ENCODE data around the gene IQCB1. TPM values are rescaled to one million over a fixed set of nuclear protein-coding genes. Genes with fewer than 3 reads are reported as not detected.

The IQCB1 gene
- polyA plus RNA-seq, 1 of the 3 experiments (the other 2 are of a cell fraction): 10.4 TPM

GRCh38 chr3:121822973-121823372 lies 11.9 kb downstream of the IQCB1 start:
- 86% methylated on average over 1 of the region's 1 CpG for WGBS (ENCODE audit: low lambda C conversion rate)
- Histone ChIP-seq H3K27me3 (ENCODE audit: insufficient read depth) (no peaks in the 10 kb centered on the region), H3K27ac (ENCODE audit: low read depth in 2 of 2, low read length in 1 of 2) (no peak overlapping the region), H3K36me3 (replicated peaks in 1 of 2; ENCODE audit: control insufficient read depth in 1 of 2, insufficient read depth in 2 of 2, low read length in 1 of 2) (peaks cover 75 to 88% of the 10 kb centered on the region in 2 experiments), H4K20me1 (ENCODE audit: insufficient read depth) (no peaks in the 10 kb centered on the region), H2AFZ (ENCODE audit: low read depth) (no peak overlapping the region), H3K4me2 (no peak overlapping the region), H3F3A (replicated peaks; ENCODE audit: insufficient read depth) (no peaks in the 10 kb centered on the region), H3K9ac (no peak overlapping the region), H3K9me3 (peaks cover 21% of the 10 kb centered on the region), H3K4me1 (ENCODE audit: control insufficient read depth in 1 of 2, insufficient read depth in 2 of 2, low read depth in 1 of 2, low read length in 1 of 2) (no peaks in the 10 kb centered on the region), H3K4me3 (ENCODE audit: low read depth in 2 of 2, low read length in 1 of 2) (no peak overlapping the region), H3K9me2 (no peaks in the 10 kb centered on the region), H3K79me2 (ENCODE audit: insufficient read depth) (peaks cover 8% of the 10 kb centered on the region; the same call in 1 of the 2 replicates)
- ChIA-PET POLR2A (no interaction called here), CTCF (no interaction called here)
- TF ChIP-seq FOSL2 (IDR thresholded peaks at IDR 0.05; ENCODE audit: borderline replicate concordance, low read depth): no peak
- no peak for TF ChIP-seq GABPA (IDR thresholded peaks at IDR 0.05; ENCODE audit: low read depth)
- no peak for TF ChIP-seq SIN3A (IDR thresholded peaks at IDR 0.05; ENCODE audit: borderline replicate concordance, low read depth, low read length)
- no peak for TF ChIP-seq NRF1 (IDR thresholded peaks at IDR 0.05; ENCODE audit: low read depth, low read length)
- TF ChIP-seq RAD21 (IDR thresholded peaks at IDR 0.05; ENCODE audit: low read length): no peak
- TF ChIP-seq CHD2 (IDR thresholded peaks at IDR 0.05; ENCODE audit: low read length, partially characterized antibody): no peak
- no peak for TF ChIP-seq RXRA (IDR thresholded peaks at IDR 0.05; ENCODE audit: borderline replicate concordance, low read depth)
- TF ChIP-seq MXI1 (IDR thresholded peaks at IDR 0.05; ENCODE audit: low read depth, low read length): no peak
- no peak for TF ChIP-seq POLR2AphosphoS5 (IDR thresholded peaks at IDR 0.05; ENCODE audit: low read depth, low read length)
- TF ChIP-seq RCOR1 (IDR thresholded peaks at IDR 0.05; ENCODE audit: low read length): no peak
- TF ChIP-seq EZH2phosphoT487 (IDR thresholded peaks at IDR 0.05; ENCODE audit: borderline replicate concordance, low read depth): no peak
- no peak for TF ChIP-seq TAF1 (IDR thresholded peaks at IDR 0.05; ENCODE audit: borderline replicate concordance, low read depth, low read length)
- TF ChIP-seq MEF2A (IDR thresholded peaks at IDR 0.05; ENCODE audit: borderline replicate concordance, low read depth): no peak
- no peak for TF ChIP-seq FOXJ3 (CRISPR knock-in tag; IDR thresholded peaks at IDR 0.05)
- TF ChIP-seq NFIC (IDR thresholded peaks at IDR 0.05; ENCODE audit: borderline replicate concordance): no peak
- no peak for TF ChIP-seq USF2 (IDR thresholded peaks at IDR 0.05; ENCODE audit: borderline replicate concordance, low read depth, low read length)
- no peak for TF ChIP-seq TCF12 (IDR thresholded peaks at IDR 0.05)
- DNase-seq: no peak

- Histone ChIP-seq H3K9ac (no peak overlapping the region), H3K79me2 (ENCODE audit: insufficient read depth) (peaks cover 13% of the 10 kb centered on the region; the same call in 1 of the 2 replicates), H3K9me3 (peaks cover 21% of the 10 kb centered on the region), H3K27me3 (ENCODE audit: insufficient read depth) (no peaks in the 10 kb centered on the region), H3K4me2 (no peak overlapping the region), H3F3A (replicated peaks; ENCODE audit: insufficient read depth) (no peaks in the 10 kb centered on the region), H4K20me1 (ENCODE audit: insufficient read depth) (no peaks in the 10 kb centered on the region), H3K4me3 (ENCODE audit: low read depth in 2 of 2, low read length in 1 of 2) (no peak overlapping the region), H3K9me2 (no peaks in the 10 kb centered on the region), H3K36me3 (replicated peaks in 1 of 2; ENCODE audit: control insufficient read depth in 1 of 2, insufficient read depth in 2 of 2, low read length in 1 of 2) (peaks cover 75 to 84% of the 10 kb centered on the region in 2 experiments), H3K27ac (ENCODE audit: low read depth in 2 of 2, low read length in 1 of 2) (no peak overlapping the region), H3K4me1 (ENCODE audit: control insufficient read depth in 1 of 2, insufficient read depth in 2 of 2, low read depth in 1 of 2, low read length in 1 of 2) (no peaks in the 10 kb centered on the region), H2AFZ (ENCODE audit: low read depth) (no peak overlapping the region)
- WGBS (ENCODE audit: low lambda C conversion rate): 87% methylated on average over 2 of the region's 2 CpGs
- POLR2A ChIA-PET: interaction anchor here (0.9 kb wide), 1 partner anchor 8 kb away, joined by 3 read pairs; no protein-coding TSS in a partner anchor
- CTCF ChIA-PET: interaction anchor here (2.3 kb wide), 1 partner anchor 14 kb away, joined by 5 read pairs; no protein-coding TSS in a partner anchor
- DNase-seq: no peak
- no peak for TF ChIP-seq RXRA (IDR thresholded peaks at IDR 0.05; ENCODE audit: borderline replicate concordance, low read depth)
- TF ChIP-seq EP300 (IDR thresholded peaks at IDR 0.05; ENCODE audit: borderline replicate concordance in 1 of 2, low read depth in 1 of 2, low read length in 1 of 2): no peak
- TF ChIP-seq FOXJ3 (CRISPR knock-in tag; IDR thresholded peaks at IDR 0.05): no peak
- TF ChIP-seq CHD2 (IDR thresholded peaks at IDR 0.05; ENCODE audit: low read length, partially characterized antibody): no peak
- no peak for TF ChIP-seq NRF1 (IDR thresholded peaks at IDR 0.05; ENCODE audit: low read depth, low read length)
- TF ChIP-seq RCOR1 (IDR thresholded peaks at IDR 0.05; ENCODE audit: low read length): no peak
- TF ChIP-seq YY1 (IDR thresholded peaks at IDR 0.05; ENCODE audit: low read depth): no peak
- no peak for TF ChIP-seq MEF2A (IDR thresholded peaks at IDR 0.05; ENCODE audit: borderline replicate concordance, low read depth)
- TF ChIP-seq PBX3 (IDR thresholded peaks at IDR 0.05): no peak
- TF ChIP-seq IRF3 (IDR thresholded peaks at IDR 0.05; ENCODE audit: low read depth, low read length): no peak
- TF ChIP-seq MAX (IDR thresholded peaks at IDR 0.05; ENCODE audit: low read depth): no peak
- TF ChIP-seq NFIC (IDR thresholded peaks at IDR 0.05; ENCODE audit: borderline replicate concordance): no peak
- no peak for TF ChIP-seq TEAD4 (IDR thresholded peaks at IDR 0.05; ENCODE audit: borderline replicate concordance, insufficient read depth)
- no peak for TF ChIP-seq GATA2 (CRISPR knock-in tag; IDR thresholded peaks at IDR 0.05)
- no peak for TF ChIP-seq RAD21 (IDR thresholded peaks at IDR 0.05; ENCODE audit: low read length)
These were observed 13.2 kb downstream of the IQCB1 start for GRCh38 chr3:121821421-121822199.

Data from SK-N-SH (cell line).